Prostate gland (tissue), 2 donors: ENCODE measurements around the gene NUCKS1.

Source experiments
- CTCF ChIP-seq, 4 experiments: fragments of 200-600 bp in 2 of 4; fragments of 450-650 bp in 2 of 4; sonication (generic) in 2 of 4; IDR thresholded peaks; 1 replicate in 3 of 4; 2 replicates in 1 of 4; pipeline ENCODE4 v1.5.1; 2016 to 2019; ENCODE audit warnings: antibody characterized with exemption in 4 of 4, mild to moderate bottlenecking in 2 of 4, moderate library complexity in 2 of 4
- POLR2A ChIP-seq: fragments of 450-650 bp; IDR thresholded peaks from one replicate; pipeline ENCODE4 v1.6.1; 2016; ENCODE audit warnings: antibody characterized with exemption, mild to moderate bottlenecking
- POLR2AphosphoS5 ChIP-seq: sonication (generic); formaldehyde crosslinking; IDR thresholded peaks from one replicate; pipeline ENCODE4 v1.6.1; 2017; ENCODE audit warnings: antibody characterized with exemption

- TF ChIP-seq POLR2A = no peak
- no peak for TF ChIP-seq POLR2AphosphoS5
- no peak for TF ChIP-seq CTCF (IDR thresholded peaks at IDR 0.05)
These were observed 48.1 kb downstream of the NUCKS1 start for GRCh38 chr1:205701891-205702290.
